GM18511 (cell line): ENCODE results near the gene CENPK.
A peak's percentile ranks its signal among the peaks of the same experiment; 100 is the strongest.
"Not testable (repeated sequence)": the region's sequence is repeated elsewhere in the genome, so short reads cannot be mapped to it uniquely, and the experiment has no call there.

Source experiments
- ATAC-seq: cut with Tn5 transposase; IDR thresholded peaks from one replicate; pipeline ENCODE4 v1.9.1; 2021; ENCODE audit warnings: mild to moderate bottlenecking, moderate library complexity; ENCODE audit not compliant: unreplicated experiment

The CENPK gene

GRCh38 chr5:65562731-65563701, at the start of gene CENPK, which contains the start of gene PPWD1:
Gene CENPK, minus strand, starts transcription at chr5:65563168. Its CDS starts 8,261 bp downstream, at chr5:65554907.
Gene PPWD1, plus strand, starts transcription at chr5:65563296. Its CDS starts 15 bp downstream, at chr5:65563311.
- ATAC-seq, result peak; percentile 99

- no peak for ATAC-seq
Measured at GRCh38 chr5:65612298-65612907, 49.4 kb upstream of the CENPK start.

GRCh38 chr5:65611524-65611923, 48.6 kb upstream of the CENPK start:
- no peak for ATAC-seq

- ATAC-seq, result not testable (repeated sequence)
Measured at GRCh38 chr5:65601761-65602160, 38.8 kb upstream of the CENPK start.

GRCh38 chr5:65588694-65589093, 25.7 kb upstream of the CENPK start:
- no peak for ATAC-seq

- ATAC-seq, result no peak
Measured at GRCh38 chr5:65577141-65577540, 14.2 kb upstream of the CENPK start.

- ATAC-seq, result no peak
Measured at GRCh38 chr5:65570598-65571226, 7.7 kb upstream of the CENPK start.

- ATAC-seq, result no peak
Measured at GRCh38 chr5:65566505-65566904, 3.5 kb upstream of the CENPK start.

- no peak for ATAC-seq
Measured at GRCh38 chr5:65563777-65564176, 809 bp upstream of the CENPK start.

- ATAC-seq, result no peak
Measured at GRCh38 chr5:65556718-65557117, 6.2 kb downstream of the CENPK start.

- no peak for ATAC-seq
Measured at GRCh38 chr5:65556181-65556580, 6.8 kb downstream of the CENPK start.

- ATAC-seq, result no peak
Measured at GRCh38 chr5:65555287-65555686, 7.7 kb downstream of the CENPK start.

GRCh38 chr5:65553941-65554340, 9.0 kb downstream of the CENPK start:
- no peak for ATAC-seq

GRCh38 chr5:65548281-65548680, 14.7 kb downstream of the CENPK start:
- no peak for ATAC-seq

GRCh38 chr5:65546141-65546540, 16.8 kb downstream of the CENPK start:
- ATAC-seq, result no peak

- ATAC-seq, result no peak
Measured at GRCh38 chr5:65544473-65544872, 18.5 kb downstream of the CENPK start.

- ATAC-seq, result no peak
Measured at GRCh38 chr5:65539827-65540226, 23.1 kb downstream of the CENPK start.

GRCh38 chr5:65535529-65535987, 27.4 kb downstream of the CENPK start:
- no peak for ATAC-seq

- ATAC-seq, result no peak
Measured at GRCh38 chr5:65530904-65531303, 32.1 kb downstream of the CENPK start.

GRCh38 chr5:65525726-65526125, 37.2 kb downstream of the CENPK start:
- ATAC-seq, result no peak

GRCh38 chr5:65512170-65512937, 50.6 kb downstream of the CENPK start:
- ATAC-seq, result no peak
